Activated T-cell treated with anti-CD3 and anti-CD28 coated beads for 24 hours (primary cell): ENCODE measurements around the gene USP10.

Experiments
- DNase-seq: peaks from one replicate; pipeline ENCODE4 v3.0.0-alpha.2; 2020; ENCODE audit warnings: low read depth

USP10 gene

DNA sequence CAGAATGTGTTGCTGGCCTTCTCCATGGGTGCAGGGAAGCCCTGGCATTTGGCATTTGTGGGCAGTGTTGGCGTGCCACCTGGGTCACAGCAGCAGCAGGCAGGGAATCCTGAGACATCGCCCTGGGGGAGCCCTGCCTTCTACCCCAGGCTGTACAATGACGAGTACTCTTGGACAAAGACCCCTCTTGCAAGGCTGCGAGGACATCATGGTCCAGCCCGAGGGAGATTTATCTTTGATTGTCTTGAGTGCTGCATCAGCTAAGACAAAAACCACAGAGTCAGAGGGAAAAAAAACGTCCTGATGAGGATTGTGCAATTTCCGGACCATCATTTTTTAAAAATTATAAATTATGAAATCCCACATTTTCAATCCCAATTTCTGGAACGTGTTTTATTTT is 123.7 kb downstream of the USP10 start:
- no peak for DNase-seq

DNA sequence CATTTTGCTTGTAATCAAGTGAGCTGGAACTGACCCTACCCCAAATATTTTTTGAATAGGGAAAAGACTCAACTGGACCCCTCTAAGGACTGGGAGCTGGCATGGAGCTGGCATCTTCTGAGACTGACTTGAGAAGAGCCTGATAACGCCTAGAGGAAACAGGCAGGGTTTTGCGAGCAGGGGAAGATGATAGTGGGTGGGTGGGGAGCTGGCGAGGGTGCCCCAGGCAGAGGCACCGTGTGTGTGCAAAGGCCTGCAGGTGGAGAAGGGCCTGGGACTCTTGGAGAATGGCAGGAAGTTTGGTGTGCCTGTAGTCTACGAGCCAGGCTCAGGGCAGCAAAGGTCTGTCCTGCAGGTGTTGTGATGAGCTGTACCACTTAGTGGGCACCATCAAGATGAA is 124.1 kb downstream of the USP10 start:
- no peak for DNase-seq

DNA sequence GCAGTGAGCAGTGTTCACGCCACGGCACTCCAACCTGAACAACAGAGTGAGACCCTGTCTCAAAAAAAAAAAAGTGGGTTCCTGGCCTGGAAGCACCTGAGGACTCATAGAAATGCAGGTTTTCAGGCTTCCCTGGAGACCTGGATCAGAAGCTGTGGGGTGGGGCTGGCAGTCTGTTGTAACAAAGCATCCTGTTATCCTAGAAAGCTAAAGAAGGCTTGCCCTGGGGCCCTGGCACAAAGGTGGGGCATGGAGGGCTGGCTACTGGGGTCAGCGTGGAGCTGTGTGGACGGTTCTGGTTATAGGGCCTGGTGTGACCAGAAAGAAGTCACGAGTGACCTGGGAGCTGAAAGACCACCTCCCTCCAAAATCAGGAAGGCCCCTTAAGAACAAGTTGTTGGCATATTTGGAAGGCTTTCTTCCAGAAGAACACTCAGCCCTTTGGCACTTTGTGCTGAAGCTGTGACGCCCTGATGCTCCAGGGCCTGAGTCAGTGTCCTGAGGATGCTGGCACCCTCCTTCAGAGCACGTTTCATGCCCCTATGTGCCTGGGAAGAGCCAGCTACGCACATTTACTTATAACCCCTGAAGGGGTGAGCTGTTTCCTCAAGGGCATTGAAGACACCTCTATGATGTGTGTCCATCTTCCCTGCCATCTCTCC is 126.2 kb downstream of the USP10 start:
- no peak for DNase-seq

DNA sequence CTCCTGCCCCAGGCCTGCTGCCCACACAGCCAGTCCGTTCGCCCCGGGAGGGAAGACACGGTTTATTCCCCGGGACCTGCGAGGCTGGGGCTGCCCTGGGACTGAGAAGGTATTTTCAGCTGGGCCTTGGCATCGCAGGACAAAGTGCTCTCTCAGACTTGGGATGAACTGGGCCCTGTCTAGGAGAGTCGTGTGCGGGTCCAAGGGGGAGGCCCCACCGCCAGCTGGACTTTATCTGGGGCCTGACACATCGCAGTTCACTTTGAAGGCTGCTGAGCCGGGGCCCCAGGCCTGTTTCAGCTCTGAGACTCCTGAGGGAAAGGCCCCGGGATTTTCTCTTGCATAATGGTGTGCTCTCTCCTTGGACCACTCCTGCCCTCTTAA is 126.8 kb downstream of the USP10 start:
- no peak for DNase-seq

DNA sequence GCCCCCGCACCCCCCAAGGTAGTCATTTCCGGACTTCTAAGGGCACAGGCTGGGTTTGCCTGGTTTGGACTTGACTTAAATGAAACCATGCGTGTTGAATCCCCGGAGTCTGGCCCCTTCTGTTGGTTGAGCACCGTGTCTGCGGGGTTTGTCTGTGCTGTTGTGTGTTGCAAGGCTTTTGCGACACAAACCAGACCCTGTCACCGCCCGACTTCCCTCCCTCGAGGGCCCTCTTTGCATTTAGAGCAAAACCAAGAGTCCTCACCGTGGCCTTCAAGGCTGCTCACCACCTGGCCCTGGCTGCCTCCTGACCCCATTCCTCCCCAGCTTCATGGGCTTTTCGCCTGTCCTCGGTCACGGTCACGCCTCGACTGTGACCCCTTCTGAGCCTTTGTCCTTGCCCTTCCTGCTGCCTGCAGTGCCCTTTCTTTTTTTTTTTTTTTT is 127.4 kb downstream of the USP10 start:
- no peak for DNase-seq

DNA sequence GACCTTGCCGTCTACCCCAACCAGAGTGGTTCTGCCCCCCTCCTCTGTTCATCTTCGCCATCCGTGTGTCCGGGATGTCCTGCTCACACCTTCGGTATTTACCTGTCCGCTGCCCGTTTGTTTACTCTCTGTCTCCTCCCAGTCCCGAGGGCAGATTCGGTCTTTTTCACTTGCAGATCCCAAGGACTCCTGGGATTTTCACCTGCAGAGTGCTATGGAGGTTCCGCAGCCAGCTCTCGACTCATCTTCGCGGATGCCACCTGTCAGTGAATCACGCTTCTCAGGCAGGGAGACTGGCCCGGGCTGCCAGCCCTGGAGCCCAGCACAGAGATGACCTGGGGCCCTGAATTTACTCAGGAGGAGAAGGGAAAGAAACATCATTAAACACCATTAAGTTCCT is 128.1 kb downstream of the USP10 start:
- DNase-seq, result no peak

DNA sequence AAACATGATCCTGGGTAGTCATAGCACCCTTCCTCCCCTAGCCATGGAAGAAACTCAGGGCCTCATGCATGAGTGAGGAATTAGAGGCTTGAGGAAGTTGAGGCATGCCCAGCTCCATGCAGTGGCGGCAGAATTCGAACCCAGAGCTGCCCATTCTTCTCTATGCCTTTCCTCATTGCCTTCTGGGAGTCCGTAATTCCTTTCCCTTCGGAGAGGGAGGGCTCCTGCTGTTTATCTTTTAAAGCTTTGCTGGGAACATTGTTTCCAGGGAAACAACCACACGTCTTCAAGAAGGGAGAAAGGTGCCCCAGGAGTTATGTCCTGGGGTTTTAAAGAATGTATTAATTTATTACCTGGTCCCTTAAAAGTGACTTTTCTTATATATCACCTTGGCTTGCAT is 128.5 kb downstream of the USP10 start:
- no peak for DNase-seq
